Measurements from ENCODE around the gene CYP2C9. TPM values are rescaled to one million over a fixed set of nuclear protein-coding genes. Genes with fewer than 3 reads are reported as not detected.
"Not testable (repeated sequence)": the region's sequence is repeated elsewhere in the genome, so short reads cannot be mapped to it uniquely, and the experiment has no call there.

CYP2C9 gene
- total RNA-seq (under 1 TPM in 1 of 9 donors, not detected in 8; 0.16 TPM), polyA plus RNA-seq (under 1 TPM in 1 of 2 donors, not detected in 1; 0.19 TPM)
- long read RNA-seq, donor 1 = 0 reads
- long read RNA-seq, donor 2 = 0 reads
- long read RNA-seq, donor 3 = 0 reads

GRCh38 chr10:94938383-94938782, at the start of gene CYP2C9:
TSS of gene CYP2C9 (plus strand) at chr10:94938658. CDS start at chr10:94938683, 25 bp downstream.
- ATAC-seq (no peak), DNase-seq (no peak)
- 61 to 71% (median 68%) methylated on average over 2 of the region's 2 CpGs for WGBS, 4 donors
- TF ChIP-seq POLR2A (IDR thresholded peaks at IDR 0.05) = no peak
- no peak for TF ChIP-seq CTCF (IDR thresholded peaks at IDR 0.05)
- no peak within 1 kb of the TSS for H3K4me3 ChIP-seq
- H3K36me3 ChIP-seq = no peaks in the 10 kb centered on the region
- intact Hi-C loops (cut with DNase I) = no loop called here
- H3K9me3 ChIP-seq = peaks cover 0 to 13% (median 4%) of the 10 kb centered on the region in 12 donors
- no peak within 1 kb of the TSS for H3K27ac ChIP-seq
- no peaks in the 10 kb centered on the region for H3K4me1 ChIP-seq
- no peaks in the 10 kb centered on the region for H3K27me3 ChIP-seq

GRCh38 chr10:94889123-94889522, 49.3 kb upstream of the CYP2C9 start:
- intact Hi-C loops (cut with DNase I) = no loop called here
- DNase-seq (no peak), ATAC-seq (no peak)
- H3K4me1 ChIP-seq = no peaks in the 10 kb centered on the region
- no peaks in the 10 kb centered on the region for H3K27me3 ChIP-seq
- no peaks in the 10 kb centered on the region for H3K36me3 ChIP-seq
- 69 to 81% (median 73%) methylated on average over 3 of the region's 3 CpGs for WGBS, 4 donors
- H3K27ac ChIP-seq = no peak overlapping the region
- no peak for TF ChIP-seq POLR2A (IDR thresholded peaks at IDR 0.05)
- TF ChIP-seq CTCF (IDR thresholded peaks at IDR 0.05) = no peak
- no peak overlapping the region for H3K4me3 ChIP-seq
- peaks cover 0 to 7% (median 0%) of the 10 kb centered on the region in 12 donors for H3K9me3 ChIP-seq

- no peak overlapping the region for H3K4me3 ChIP-seq
- H3K27ac ChIP-seq = no peak overlapping the region
- no peaks in the 10 kb centered on the region for H3K36me3 ChIP-seq
- peaks cover 0 to 7% (median 0%) of the 10 kb centered on the region in 12 donors for H3K9me3 ChIP-seq
- no peaks in the 10 kb centered on the region for H3K27me3 ChIP-seq
- no peak for TF ChIP-seq POLR2A (IDR thresholded peaks at IDR 0.05)
- no peak for TF ChIP-seq CTCF (IDR thresholded peaks at IDR 0.05)
- H3K4me1 ChIP-seq = no peaks in the 10 kb centered on the region
- ATAC-seq (no peak), DNase-seq (no peak)
- intact Hi-C loops (cut with DNase I) = no loop called here
- 72 to 94% (median 90%) methylated on average over 4 of the region's 4 CpGs for WGBS, 4 donors
These were observed 48.0 kb upstream of the CYP2C9 start for GRCh38 chr10:94890264-94891022.

GRCh38 chr10:94898414-94898813, 40.0 kb upstream of the CYP2C9 start:
- H3K27me3 ChIP-seq; DNase-seq; H3K27ac ChIP-seq; H3K9me3 ChIP-seq; intact Hi-C loops (cut with DNase I); H3K4me3 ChIP-seq; H3K36me3 ChIP-seq; ATAC-seq; H3K4me1 ChIP-seq: not testable (repeated sequence)
- WGBS, 4 donors = 55 to 77% (median 68%) methylated on average over 5 to 7 of the region's 7 CpGs
